ENCODE results near the gene PACSIN3.

GRCh38 chr11:47208628-47209027, 22.4 kb upstream of the PACSIN3 start:
- no peak for TF ChIP-seq POLR2A (IDR thresholded peaks at IDR 0.05)
- TF ChIP-seq, protein P1, sequence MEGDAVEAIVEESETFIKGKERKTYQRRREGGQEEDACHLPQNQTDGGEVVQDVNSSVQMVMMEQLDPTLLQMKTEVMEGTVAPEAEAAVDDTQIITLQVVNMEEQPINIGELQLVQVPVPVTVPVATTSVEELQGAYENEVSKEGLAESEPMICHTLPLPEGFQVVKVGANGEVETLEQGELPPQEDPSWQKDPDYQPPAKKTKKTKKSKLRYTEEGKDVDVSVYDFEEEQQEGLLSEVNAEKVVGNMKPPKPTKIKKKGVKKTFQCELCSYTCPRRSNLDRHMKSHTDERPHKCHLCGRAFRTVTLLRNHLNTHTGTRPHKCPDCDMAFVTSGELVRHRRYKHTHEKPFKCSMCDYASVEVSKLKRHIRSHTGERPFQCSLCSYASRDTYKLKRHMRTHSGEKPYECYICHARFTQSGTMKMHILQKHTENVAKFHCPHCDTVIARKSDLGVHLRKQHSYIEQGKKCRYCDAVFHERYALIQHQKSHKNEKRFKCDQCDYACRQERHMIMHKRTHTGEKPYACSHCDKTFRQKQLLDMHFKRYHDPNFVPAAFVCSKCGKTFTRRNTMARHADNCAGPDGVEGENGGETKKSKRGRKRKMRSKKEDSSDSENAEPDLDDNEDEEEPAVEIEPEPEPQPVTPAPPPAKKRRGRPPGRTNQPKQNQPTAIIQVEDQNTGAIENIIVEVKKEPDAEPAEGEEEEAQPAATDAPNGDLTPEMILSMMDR (IDR thresholded peaks at IDR 0.05) = no peak
